Measurements from ENCODE around the gene CGB2.
A peak's percentile ranks its signal among the peaks of the same experiment; 100 is the strongest.

CGB2 gene

DNA sequence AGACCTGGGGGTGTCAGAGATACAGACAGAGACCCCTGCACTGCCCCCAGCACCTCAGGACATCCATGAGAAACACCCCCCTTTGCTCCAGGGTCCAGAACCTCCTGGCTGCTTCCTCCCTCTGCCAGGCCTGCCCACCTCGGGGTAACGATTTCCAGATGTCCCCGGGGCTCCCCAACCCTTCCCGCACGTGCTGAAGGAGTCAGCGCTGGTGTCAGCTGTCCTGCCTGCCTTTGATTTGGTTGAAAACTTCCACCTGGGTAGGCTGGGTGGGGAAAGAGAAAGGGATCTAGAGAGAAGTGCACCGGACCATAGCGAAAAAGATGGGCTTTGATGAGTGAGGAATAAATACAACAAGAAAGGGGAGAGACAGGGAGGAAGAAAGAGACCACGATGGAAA, 27.4 kb downstream of the CGB2 start:
- Histone ChIP-seq H3K4me3 (ENCODE audit: low read length) (no peak overlapping the region), H3K9ac (ENCODE audit: low read length) (no peak overlapping the region), H3K27me3 (replicated peaks; ENCODE audit: control insufficient read depth, insufficient read depth, low read length) (peaks cover 29% of the 10 kb centered on the region), H3K9me3 (ENCODE audit: control insufficient read depth, low read length) (no peaks in the 10 kb centered on the region), H3K4me1 (ENCODE audit: control insufficient read depth, insufficient read depth, low read length) (peaks cover 11% of the 10 kb centered on the region), H3K36me3 (ENCODE audit: control insufficient read depth, insufficient read depth, low read length, severe bottlenecking) (no peaks in the 10 kb centered on the region)
- no peak for DNase-seq (ENCODE audit: low read depth)

DNA sequence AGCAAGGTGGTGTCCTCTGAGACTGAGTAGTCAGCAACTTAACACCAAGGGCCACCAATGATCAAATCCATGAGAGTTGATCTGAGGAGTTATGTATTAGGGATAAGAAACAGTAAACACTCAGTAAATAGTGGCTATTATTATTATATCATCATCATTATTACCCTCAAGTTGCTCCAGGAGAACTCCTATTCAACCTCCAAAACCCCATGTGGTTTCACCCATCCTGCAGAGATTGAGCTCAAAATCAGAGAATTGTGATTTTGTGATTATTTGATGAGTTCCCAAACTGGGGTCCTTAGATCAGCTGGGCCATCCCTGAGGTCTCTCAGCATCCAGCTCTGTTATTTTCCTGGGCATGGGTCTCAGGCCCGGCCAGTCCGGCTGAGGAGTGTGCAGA, 29.3 kb downstream of the CGB2 start:
- no peaks in the 10 kb centered on the region for H3K36me3 ChIP-seq (ENCODE audit: control insufficient read depth, insufficient read depth, low read length, severe bottlenecking)
- H3K4me3 ChIP-seq (ENCODE audit: low read length) = no peak overlapping the region
- H3K9ac ChIP-seq (ENCODE audit: low read length) = no peak overlapping the region
- peaks cover 11% of the 10 kb centered on the region for H3K4me1 ChIP-seq (ENCODE audit: control insufficient read depth, insufficient read depth, low read length)
- H3K9me3 ChIP-seq (ENCODE audit: control insufficient read depth, low read length) = no peaks in the 10 kb centered on the region
- peaks cover 39% of the 10 kb centered on the region for H3K27me3 ChIP-seq (replicated peaks; ENCODE audit: control insufficient read depth, insufficient read depth, low read length)
- no peak for DNase-seq (ENCODE audit: low read depth)

DNA sequence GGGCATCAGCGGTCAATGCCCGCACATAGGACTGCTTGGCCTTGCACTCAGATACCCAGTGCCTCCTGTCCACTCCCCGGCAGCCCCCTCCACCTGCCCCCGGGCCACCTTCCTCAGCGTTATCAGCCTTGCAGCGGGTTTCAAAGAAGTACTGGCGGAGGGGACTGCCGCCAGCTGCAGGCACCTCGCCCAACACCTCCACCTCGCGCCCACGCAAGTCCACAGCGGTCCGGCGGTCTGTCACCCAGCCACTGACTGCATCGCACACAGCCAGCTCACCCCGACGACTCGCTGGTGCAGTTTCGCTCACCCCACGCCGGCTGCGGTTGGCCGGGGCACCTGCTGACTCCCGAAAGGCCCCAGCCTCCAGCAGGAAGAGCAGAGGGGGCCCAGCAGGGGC, 29.8 kb downstream of the CGB2 start:
- peaks cover 43% of the 10 kb centered on the region for H3K27me3 ChIP-seq (replicated peaks; ENCODE audit: control insufficient read depth, insufficient read depth, low read length)
- no peak for DNase-seq (ENCODE audit: low read depth)
- no peaks in the 10 kb centered on the region for H3K36me3 ChIP-seq (ENCODE audit: control insufficient read depth, insufficient read depth, low read length, severe bottlenecking)
- no peak overlapping the region for H3K9ac ChIP-seq (ENCODE audit: low read length)
- peaks cover 8% of the 10 kb centered on the region for H3K4me1 ChIP-seq (ENCODE audit: control insufficient read depth, insufficient read depth, low read length)
- no peak overlapping the region for H3K4me3 ChIP-seq (ENCODE audit: low read length)
- H3K9me3 ChIP-seq (ENCODE audit: control insufficient read depth, low read length) = no peaks in the 10 kb centered on the region

DNA sequence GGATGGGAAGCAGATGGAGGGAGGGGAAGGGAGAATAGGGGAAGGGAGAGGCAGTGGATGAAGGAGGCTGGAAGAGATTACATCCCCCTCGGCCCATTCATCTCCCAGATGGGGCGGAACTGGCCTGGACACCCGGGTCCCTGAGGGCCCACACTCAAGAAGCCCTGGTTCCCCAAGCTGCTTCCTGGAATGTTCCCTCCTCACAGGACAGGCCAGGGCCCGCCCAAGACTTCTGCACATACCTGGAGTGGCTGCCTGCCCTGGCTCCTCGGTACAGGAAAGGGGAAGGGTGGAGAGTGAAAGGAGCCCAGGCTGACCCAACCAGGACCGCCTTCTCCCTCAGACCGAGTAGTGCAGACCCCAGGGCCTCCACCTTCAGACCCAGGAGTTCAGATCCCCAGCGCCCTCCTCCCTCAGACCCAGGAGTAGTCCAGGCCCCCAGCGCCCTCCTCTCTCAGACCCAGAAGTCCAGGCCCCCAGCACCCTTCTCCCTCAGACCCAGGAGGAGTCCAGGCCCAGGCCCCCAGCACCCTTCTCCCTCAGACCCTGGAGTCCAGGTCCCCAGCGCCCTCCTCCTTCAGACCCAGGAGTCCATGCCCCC, 32.4 kb downstream of the CGB2 start:
- peaks cover 45% of the 10 kb centered on the region for H3K27me3 ChIP-seq (replicated peaks; ENCODE audit: control insufficient read depth, insufficient read depth, low read length)
- H3K36me3 ChIP-seq (ENCODE audit: control insufficient read depth, insufficient read depth, low read length, severe bottlenecking) = no peaks in the 10 kb centered on the region
- no peak overlapping the region for H3K9ac ChIP-seq (ENCODE audit: low read length)
- H3K9me3 ChIP-seq (ENCODE audit: control insufficient read depth, low read length) = peaks cover 5% of the 10 kb centered on the region
- H3K4me3 ChIP-seq (ENCODE audit: low read length) = no peak overlapping the region
- H3K4me1 ChIP-seq (ENCODE audit: control insufficient read depth, insufficient read depth, low read length) = no peaks in the 10 kb centered on the region
- no peak for DNase-seq (ENCODE audit: low read depth)

DNA sequence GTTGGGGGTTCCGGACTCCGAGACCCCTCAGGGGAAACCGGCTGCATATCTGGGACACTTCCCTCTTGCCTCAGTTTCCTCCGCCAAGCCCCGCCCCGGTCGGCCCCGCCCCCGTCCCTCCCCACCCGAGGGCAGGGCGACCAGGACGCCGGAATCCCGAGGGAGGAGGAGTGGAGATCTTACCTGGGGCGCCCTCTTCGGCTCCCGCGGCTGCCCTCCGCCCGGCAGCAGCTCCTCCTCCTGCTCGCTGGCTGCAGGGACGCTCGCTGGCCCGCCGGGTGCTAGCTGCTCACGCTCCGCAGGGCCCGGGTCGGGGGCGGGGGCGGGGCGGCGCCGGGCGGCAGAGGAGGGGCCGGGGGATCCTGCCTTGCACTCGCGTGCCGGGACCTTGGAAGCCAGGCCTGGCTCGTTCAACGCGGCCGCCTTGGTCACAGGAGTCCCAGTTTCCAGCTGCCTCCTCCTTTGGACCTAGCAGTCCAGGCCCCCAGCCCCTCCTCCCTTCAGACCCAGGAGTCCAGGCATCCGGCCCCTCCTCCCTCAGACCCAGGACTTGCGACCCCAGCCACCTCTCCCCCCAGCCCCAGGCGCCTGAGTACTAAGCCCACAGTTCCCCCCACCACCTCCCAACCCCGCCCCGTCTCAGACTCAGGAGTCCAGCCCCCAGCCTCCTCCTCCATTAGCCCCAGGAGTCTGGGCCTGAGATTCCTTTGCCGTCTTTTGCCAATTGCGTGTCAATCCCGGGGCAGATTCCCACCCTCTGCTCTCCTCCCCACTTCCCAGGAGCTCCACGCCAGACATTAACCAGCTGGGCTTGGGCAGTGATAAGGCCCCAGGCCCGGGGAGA, 33.3 kb downstream of the CGB2 start, which contains the start of gene NTF4:
NTF4 (minus strand) TSS at position 51 of the 844 bp plus-strand sequence. CDS start 2,821 bp downstream, outside the sequence.
- H3K36me3 ChIP-seq (ENCODE audit: control insufficient read depth, insufficient read depth, low read length, severe bottlenecking) = no peaks in the 10 kb centered on the region
- H3K27me3 ChIP-seq (replicated peaks; ENCODE audit: control insufficient read depth, insufficient read depth, low read length) = peaks cover 43% of the 10 kb centered on the region
- no peak within 1 kb of the TSS for H3K4me3 ChIP-seq (ENCODE audit: low read length)
- no peak within 1 kb of the TSS for H3K9ac ChIP-seq (ENCODE audit: low read length)
- H3K4me1 ChIP-seq (ENCODE audit: control insufficient read depth, insufficient read depth, low read length) = no peaks in the 10 kb centered on the region
- peaks cover 8% of the 10 kb centered on the region for H3K9me3 ChIP-seq (ENCODE audit: control insufficient read depth, low read length)
- DNase-seq (ENCODE audit: low read depth) = peak; percentile 42

DNA sequence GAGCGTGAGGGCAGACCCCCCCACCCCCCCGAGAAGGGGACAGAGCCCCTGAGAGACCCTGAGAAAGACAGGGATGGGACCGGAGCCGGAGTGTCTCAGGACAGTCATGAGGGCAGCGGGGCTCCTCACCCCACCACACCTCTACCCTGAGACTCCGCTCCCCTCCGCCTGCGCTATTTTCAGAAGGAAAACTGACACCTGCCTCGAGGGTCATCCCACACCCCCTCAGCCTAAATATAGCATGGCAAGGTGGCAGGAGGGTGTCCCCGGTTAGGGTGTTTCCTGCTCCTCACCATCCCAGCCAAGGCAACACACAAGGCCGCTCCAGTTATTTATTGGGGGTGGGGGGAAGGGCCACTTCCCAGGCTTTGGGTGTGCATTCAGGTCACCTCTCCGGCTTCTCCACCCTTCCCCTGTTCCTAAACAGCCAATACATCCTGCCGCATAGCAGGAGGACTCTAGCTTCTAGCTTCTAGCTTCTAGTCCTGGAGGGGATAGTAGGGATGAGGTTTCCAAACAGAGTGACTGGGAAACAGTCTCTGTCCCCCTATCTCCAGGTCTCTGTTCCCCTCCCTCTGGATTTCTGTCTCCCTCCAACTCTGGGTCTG, 34.3 kb downstream of the CGB2 start:
- Histone ChIP-seq H3K27me3 (replicated peaks; ENCODE audit: control insufficient read depth, insufficient read depth, low read length) (peaks cover 44% of the 10 kb centered on the region), H3K4me3 (ENCODE audit: low read length) (no peak overlapping the region), H3K9me3 (ENCODE audit: control insufficient read depth, low read length) (peaks cover 8% of the 10 kb centered on the region), H3K4me1 (ENCODE audit: control insufficient read depth, insufficient read depth, low read length) (no peaks in the 10 kb centered on the region), H3K36me3 (ENCODE audit: control insufficient read depth, insufficient read depth, low read length, severe bottlenecking) (no peaks in the 10 kb centered on the region), H3K9ac (ENCODE audit: low read length) (no peak overlapping the region)
- no peak for DNase-seq (ENCODE audit: low read depth)

DNA sequence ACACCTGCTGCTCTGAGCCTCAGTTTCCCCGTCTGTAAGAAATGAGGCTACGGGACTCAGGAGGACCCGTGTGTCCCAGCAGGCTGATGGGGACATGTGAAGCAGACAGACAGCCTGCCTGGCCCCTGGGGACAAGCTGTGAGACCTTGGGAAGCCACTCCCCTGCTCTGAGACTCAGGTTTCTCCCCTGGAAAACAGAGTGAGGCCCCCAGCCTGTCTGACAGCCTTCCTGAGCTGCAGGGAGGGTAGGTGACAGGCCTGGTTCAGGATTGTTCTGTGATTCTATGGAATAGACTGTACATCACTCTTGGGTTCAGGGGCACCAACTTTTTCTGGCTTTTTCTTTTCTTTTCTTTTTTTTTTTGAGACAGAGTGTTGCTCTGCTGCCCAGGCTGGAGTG, 35.9 kb downstream of the CGB2 start:
- Histone ChIP-seq H3K4me3 (ENCODE audit: low read length) (no peak overlapping the region), H3K27me3 (replicated peaks; ENCODE audit: control insufficient read depth, insufficient read depth, low read length) (peaks cover 48% of the 10 kb centered on the region)
- DNase-seq (ENCODE audit: low read depth) = no peak

DNA sequence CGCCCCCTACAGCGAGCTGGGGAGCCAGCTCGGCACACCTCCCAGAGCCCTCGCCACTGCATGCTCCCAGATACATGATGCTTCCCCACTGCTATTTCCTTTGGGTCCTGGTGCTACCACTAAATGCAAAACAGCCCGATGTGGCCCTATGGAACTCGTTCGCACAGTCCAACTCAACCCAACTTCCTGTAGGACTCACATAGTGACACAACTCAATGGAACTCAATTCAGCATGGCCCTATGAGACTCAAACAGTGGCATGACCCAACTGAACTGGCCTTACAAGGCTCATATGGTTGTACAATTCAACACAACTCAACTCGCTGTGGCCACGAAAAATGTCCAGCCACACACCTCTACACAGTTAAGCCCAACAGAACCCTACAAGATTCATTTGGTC, 37.3 kb downstream of the CGB2 start:
- no peak for DNase-seq (ENCODE audit: low read depth)
- peaks cover 55% of the 10 kb centered on the region for H3K27me3 ChIP-seq (replicated peaks; ENCODE audit: control insufficient read depth, insufficient read depth, low read length)
- H3K4me3 ChIP-seq (ENCODE audit: low read length) = no peak overlapping the region
- H3K36me3 ChIP-seq (ENCODE audit: control insufficient read depth, insufficient read depth, low read length, severe bottlenecking) = no peaks in the 10 kb centered on the region
- H3K4me1 ChIP-seq (ENCODE audit: control insufficient read depth, insufficient read depth, low read length) = no peaks in the 10 kb centered on the region
- H3K9ac ChIP-seq (ENCODE audit: low read length) = no peak overlapping the region
- H3K9me3 ChIP-seq (ENCODE audit: control insufficient read depth, low read length) = peaks cover 8% of the 10 kb centered on the region

More for the DNA sequence above, 35.9 kb downstream of the CGB2 start:
- Histone ChIP-seq H3K9me3 (ENCODE audit: control insufficient read depth, low read length) (peaks cover 8% of the 10 kb centered on the region), H3K36me3 (ENCODE audit: control insufficient read depth, insufficient read depth, low read length, severe bottlenecking) (no peaks in the 10 kb centered on the region), H3K9ac (ENCODE audit: low read length) (no peak overlapping the region), H3K4me1 (ENCODE audit: control insufficient read depth, insufficient read depth, low read length) (no peaks in the 10 kb centered on the region)

DNA sequence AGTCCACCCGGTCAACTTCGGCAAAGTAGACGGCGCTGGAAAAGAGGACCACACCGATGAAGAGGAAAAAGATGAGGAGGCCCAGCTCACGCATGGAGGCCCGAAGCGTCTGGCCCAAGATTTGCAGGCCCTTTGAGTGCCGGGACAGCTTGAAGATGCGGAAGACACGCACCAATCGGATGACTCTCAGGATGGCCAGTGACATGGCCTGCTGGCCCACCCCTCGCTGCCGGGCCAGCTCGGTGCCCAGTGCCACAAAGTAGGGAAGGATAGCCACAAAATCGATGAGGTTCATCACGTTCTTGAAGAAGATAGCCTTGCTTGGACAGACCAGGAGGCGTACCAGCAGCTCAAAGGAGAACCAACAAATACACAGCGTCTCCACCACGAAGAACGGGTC, 38.7 kb downstream of the CGB2 start:
- H3K27me3 ChIP-seq (replicated peaks; ENCODE audit: control insufficient read depth, insufficient read depth, low read length) = peaks cover 48% of the 10 kb centered on the region
- no peak for DNase-seq (ENCODE audit: low read depth)
- no peak overlapping the region for H3K4me3 ChIP-seq (ENCODE audit: low read length)
- H3K36me3 ChIP-seq (ENCODE audit: control insufficient read depth, insufficient read depth, low read length, severe bottlenecking) = no peaks in the 10 kb centered on the region
- H3K9me3 ChIP-seq (ENCODE audit: control insufficient read depth, low read length) = peaks cover 8% of the 10 kb centered on the region
- no peak overlapping the region for H3K9ac ChIP-seq (ENCODE audit: low read length)
- no peaks in the 10 kb centered on the region for H3K4me1 ChIP-seq (ENCODE audit: control insufficient read depth, insufficient read depth, low read length)

DNA sequence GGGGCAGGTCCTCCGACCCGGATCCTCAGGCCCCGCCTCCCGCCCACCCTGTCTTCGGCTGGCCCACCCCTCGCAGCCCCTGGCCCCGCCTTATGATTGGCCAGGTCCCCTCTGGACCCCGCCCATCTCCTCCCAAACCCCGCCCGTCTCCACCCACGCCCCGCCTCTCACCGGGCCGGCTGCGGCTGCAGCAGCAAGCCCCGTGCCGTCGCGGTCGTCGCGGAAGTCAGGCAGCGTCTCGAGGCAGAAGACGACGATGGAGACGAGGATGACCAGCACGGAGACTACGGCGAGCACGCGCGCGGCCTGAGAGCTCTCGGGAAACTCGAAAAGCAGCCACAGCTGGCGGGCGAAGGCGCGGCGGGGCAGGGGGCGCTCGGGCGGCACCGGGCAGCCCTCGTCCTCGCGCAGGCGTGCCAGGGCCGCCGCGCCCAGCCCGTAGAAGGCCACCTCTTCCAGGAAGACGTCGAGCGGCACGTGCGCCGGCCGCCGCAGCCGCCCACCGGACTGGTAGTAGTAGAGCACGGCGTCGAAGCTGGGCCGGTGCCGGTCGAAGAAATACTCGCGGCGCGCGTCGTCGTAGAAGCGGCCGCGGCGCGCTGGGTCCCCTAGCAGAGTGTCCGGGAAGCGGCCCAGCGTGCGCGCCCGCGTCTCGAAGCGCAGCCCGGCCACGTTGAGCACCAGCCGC, 40.3 kb downstream of the CGB2 start:
- H3K4me3 ChIP-seq (ENCODE audit: low read length) = no peak overlapping the region
- peaks cover 38% of the 10 kb centered on the region for H3K27me3 ChIP-seq (replicated peaks; ENCODE audit: control insufficient read depth, insufficient read depth, low read length)

More for the DNA sequence above, 40.3 kb downstream of the CGB2 start:
- H3K4me1 ChIP-seq (ENCODE audit: control insufficient read depth, insufficient read depth, low read length) = no peaks in the 10 kb centered on the region
- no peak for DNase-seq (ENCODE audit: low read depth)
- peaks cover 8% of the 10 kb centered on the region for H3K9me3 ChIP-seq (ENCODE audit: control insufficient read depth, low read length)
- no peak overlapping the region for H3K9ac ChIP-seq (ENCODE audit: low read length)
- H3K36me3 ChIP-seq (ENCODE audit: control insufficient read depth, insufficient read depth, low read length, severe bottlenecking) = no peaks in the 10 kb centered on the region

Data from adipocyte (in vitro differentiated cells).